H1 (cell line): ENCODE data around the gene MAGOH. TPM values are rescaled to one million over a fixed set of nuclear protein-coding genes. Genes with fewer than 3 reads are reported as not detected.

Source experiments
- RAD21 ChIP-seq, 2 experiments: IDR thresholded peaks in 1 of 2; conservative IDR thresholded peaks in 1 of 2; 2 replicates each; pipeline ENCODE4 v1.6.1; 2011; ENCODE audit warnings: low read depth in 2 of 2, low read length in 2 of 2, improper control_type of control experiment in 1 of 2, inconsistent platforms in 1 of 2, mild to moderate bottlenecking in 1 of 2, moderate library complexity in 1 of 2
- polyA plus RNA-seq, 7 experiments: library from polyadenylated mRNA; depleted of rRNA in 3 of 7; stranded (reverse) in 5 of 7; unstranded in 2 of 7; fragments of >200 nt in 5 of 7; fragments of 200-250 nt in 2 of 7; gene quantifications; 1 replicate in 5 of 7; 2 replicates in 1 of 7; 4 replicates in 1 of 7; pipeline versions ENCODE4 v1.2.1 to v1.2.3, GENCODE V29; 2011 to 2013; ENCODE audit warnings: missing spikeins in 2 of 7, mixed read lengths in 2 of 7
- total RNA-seq: library from RNA; stranded (reverse); fragmentation: NEBNext Ultra II Directional; extraction: Animal tissue kit (Norgen Biotek cat#: 25700); gene quantifications from 2 replicates; pipeline ENCODE4 v1.2.1, GENCODE V29; 2021

The MAGOH gene
- total and polyA plus RNA-seq, 2 of the 8 experiments (the other 6 are each of a cell fraction or from before 2014, with no cell fraction given) = 46.9 to 74.3 TPM

DNA sequence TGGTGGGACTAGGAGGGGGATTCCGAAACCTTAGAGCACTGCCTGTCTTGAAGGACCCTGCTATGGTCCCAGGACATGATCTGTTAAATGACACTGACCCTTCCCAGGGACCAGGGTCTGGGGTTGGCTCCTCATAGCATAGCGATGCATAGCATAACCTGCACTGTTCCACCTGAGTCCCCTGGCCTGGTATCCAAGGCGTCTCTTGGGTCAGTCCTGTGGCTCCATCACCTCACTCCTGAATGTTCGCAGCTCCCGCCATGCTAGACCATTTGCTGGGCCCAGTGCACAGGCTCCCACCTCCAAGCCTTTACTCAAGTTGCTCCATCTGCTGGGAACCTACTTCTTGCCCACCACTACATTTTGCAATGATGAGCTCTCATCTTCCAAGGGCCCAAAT, 39.0 kb upstream of the MAGOH start (continued):
- no peak for TF ChIP-seq RAD21 (IDR thresholded peaks at IDR 0.05 in 1 of 2, conservative IDR thresholded peaks at IDR 0.05 in 1 of 2; ENCODE audit: low read depth in 2 of 2, low read length in 2 of 2)
